Pancreas (tissue), 10 donors: ENCODE measurements around the gene IL1RL1. TPM values are rescaled to one million over a fixed set of nuclear protein-coding genes. Genes with fewer than 3 reads are reported as not detected.

ENCODE experiments used
- ATAC-seq, 4 donors: fragments of 200-7000 bp; cut with Tn5 transposase; one replicate each; pipeline versions ENCODE4 v1.8.0 to v1.9.1; 2020; ENCODE audit warnings: mild to moderate bottlenecking in 4 of 4, moderate library complexity in 4 of 4
- DNase-seq, 6 donors: peaks; one replicate each; pipeline ENCODE4 v3.0.0-alpha.2; 2020
- FAIRE-seq: peaks from 2 replicates; lab custom pipeline; 2012; peaks lifted over from hg19 to GRCh38; lab: Jason Lieb, UNC
- H3K27ac ChIP-seq, 4 donors: fragments of 200-600 bp; sonication (generic); 1 replicate in 3 of 4; 2 replicates in 1 of 4; pipeline versions ENCODE4 v1.5.0 to v1.8.0; 2020
- H3K27me3 ChIP-seq, 4 donors: fragments of 200-600 bp; one replicate each; pipeline ENCODE4 v1.8.0; 2021
- H3K36me3 ChIP-seq, 3 donors: fragments of 200-600 bp; sonication (generic) in 1 of 3; one replicate each; pipeline versions ENCODE4 v1.5.0 to v1.8.0; 2020 to 2021
- H3K4me1 ChIP-seq, 3 donors: fragments of 200-600 bp; one replicate each; pipeline ENCODE4 v1.8.0; 2021
- H3K4me3 ChIP-seq, 4 donors: fragments of 200-600 bp; sonication (generic) in 2 of 4; one replicate each; pipeline versions ENCODE4 v1.5.0 to v1.8.0; 2020 to 2021
- H3K9me3 ChIP-seq, 4 donors: fragments of 200-600 bp; one replicate each; pipeline ENCODE4 v1.8.0; 2021
- WGBS, 2 donors: extraction: QIAGEN DNeasy Blood & Tissue Kit; methylation state at CpG; one replicate each; pipeline ENCODE4 v1.1.7; 2013; 5-methylcytosine and 5-hydroxymethylcytosine counted together
- intact Hi-C, 3 donors: fragments of 100-400 bp; cut with DNase I; formaldehyde crosslinking; loops; one replicate each; pipeline versions ENCODE4 v1.11.1 to v1.14.2; 2022
- polyA plus RNA-seq, 2 donors: library from polyadenylated mRNA; stranded (reverse); fragments of 200-250 nt; gene quantifications; one replicate each; pipeline ENCODE4 v1.2.3, GENCODE V29; 2013
- total RNA-seq, 6 donors: library from RNA; stranded (reverse); fragmentation: NEBNext Ultra II Directional in 4 of 6; extraction: Animal tissue kit (Norgen Biotek cat#: 25700) in 4 of 6; gene quantifications; one replicate each; pipeline versions ENCODE4 v1.2.1 to v1.2.4, GENCODE V29; 2021 to 2023
- TF ChIP-seq, protein P1 (sequence below), 4 donors: fragments of 200-600 bp; sonication (generic) in 3 of 4; IDR thresholded peaks; one replicate each; pipeline versions ENCODE4 v1.5.0 to v1.8.0; 2021; ENCODE audit warnings: antibody characterized with exemption in 4 of 4
- donor health status: healthy with polysubstance abuse.
- donor health status: DM: no; HTN: no; CAD: no; lungs with moderate emphysema.
- donor health status: DM: no; HTN: no; CAD: no.
- donor health status: control.
- donor health status: control.
- donor health status: Bipolar disorder and iron deficiency.
- donor health status: DM: yes; HTN: yes; CAD: no.
- donor health status: DM: no; HTN: no; CAD: no.
- donor health status: DM: no; HTN: no; CAD: no.
- donor health status: DM: yes; HTN: yes; CAD: no.

The IL1RL1 gene
- total and polyA plus RNA-seq, 8 donors: 0.28 to 2.5 (median 1.1) TPM

DNA sequence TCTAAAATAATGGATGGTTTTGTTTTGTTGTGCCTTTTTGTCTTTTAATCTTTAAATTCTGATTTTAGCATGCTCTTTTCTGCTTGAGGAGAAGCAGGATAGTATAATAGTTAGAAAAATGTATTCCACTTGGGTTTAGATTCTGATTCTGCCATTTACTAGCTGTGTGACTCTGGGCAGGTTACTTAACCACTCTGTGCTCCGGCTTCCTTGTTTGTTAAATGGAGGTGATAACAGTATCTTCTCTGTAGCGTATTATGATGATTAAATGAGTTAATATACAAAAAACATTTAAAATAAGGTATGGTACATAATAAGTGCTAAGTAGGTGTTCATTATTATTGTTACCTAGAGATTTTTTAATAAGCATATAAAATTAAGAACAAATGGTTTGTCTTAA lies 84.6 kb downstream of the IL1RL1 start:
- DNase-seq (no peak), FAIRE-seq (no peak), ATAC-seq (no peak)
- intact Hi-C loops: no loop called here
- no peaks in the 10 kb centered on the region for H3K4me1 ChIP-seq
- H3K27ac ChIP-seq: no peak overlapping the region
- 50 to 75% methylated on average over 2 of the region's 2 CpGs for WGBS, 2 donors
- H3K9me3 ChIP-seq: no peaks in the 10 kb centered on the region
- TF ChIP-seq, protein P1, sequence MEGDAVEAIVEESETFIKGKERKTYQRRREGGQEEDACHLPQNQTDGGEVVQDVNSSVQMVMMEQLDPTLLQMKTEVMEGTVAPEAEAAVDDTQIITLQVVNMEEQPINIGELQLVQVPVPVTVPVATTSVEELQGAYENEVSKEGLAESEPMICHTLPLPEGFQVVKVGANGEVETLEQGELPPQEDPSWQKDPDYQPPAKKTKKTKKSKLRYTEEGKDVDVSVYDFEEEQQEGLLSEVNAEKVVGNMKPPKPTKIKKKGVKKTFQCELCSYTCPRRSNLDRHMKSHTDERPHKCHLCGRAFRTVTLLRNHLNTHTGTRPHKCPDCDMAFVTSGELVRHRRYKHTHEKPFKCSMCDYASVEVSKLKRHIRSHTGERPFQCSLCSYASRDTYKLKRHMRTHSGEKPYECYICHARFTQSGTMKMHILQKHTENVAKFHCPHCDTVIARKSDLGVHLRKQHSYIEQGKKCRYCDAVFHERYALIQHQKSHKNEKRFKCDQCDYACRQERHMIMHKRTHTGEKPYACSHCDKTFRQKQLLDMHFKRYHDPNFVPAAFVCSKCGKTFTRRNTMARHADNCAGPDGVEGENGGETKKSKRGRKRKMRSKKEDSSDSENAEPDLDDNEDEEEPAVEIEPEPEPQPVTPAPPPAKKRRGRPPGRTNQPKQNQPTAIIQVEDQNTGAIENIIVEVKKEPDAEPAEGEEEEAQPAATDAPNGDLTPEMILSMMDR (IDR thresholded peaks at IDR 0.05): no peak
- no peak overlapping the region for H3K4me3 ChIP-seq
- H3K36me3 ChIP-seq: no peaks in the 10 kb centered on the region
- H3K27me3 ChIP-seq: no peaks in the 10 kb centered on the region

DNA sequence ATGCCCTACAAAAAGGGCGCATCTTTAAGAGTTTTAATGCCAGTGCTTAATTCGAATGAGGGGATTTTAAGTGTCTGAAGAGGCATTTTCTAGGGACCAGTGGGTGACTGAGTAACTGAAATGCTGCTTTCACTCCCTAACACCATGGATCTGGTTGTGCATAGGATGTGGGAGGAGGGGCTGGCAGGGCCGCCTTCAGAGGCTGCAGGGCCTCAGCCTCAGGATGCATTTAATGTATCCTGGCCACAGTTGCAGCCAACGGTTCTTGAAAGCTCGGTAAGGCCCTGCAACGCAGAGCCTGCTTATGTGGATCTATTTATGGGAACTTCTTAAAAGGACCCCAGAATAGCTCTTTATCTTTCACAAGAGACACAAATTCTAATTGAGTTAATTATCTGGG lies 85.8 kb downstream of the IL1RL1 start:
- DNase-seq: no peak
- FAIRE-seq: no peak
- intact Hi-C loops: no loop called here
- WGBS, 2 donors: 80% methylated on average over 6 of the region's 6 CpGs
- Histone ChIP-seq H3K27me3 (no peaks in the 10 kb centered on the region), H3K4me3 (no peak overlapping the region), H3K4me1 (no peaks in the 10 kb centered on the region), H3K36me3 (no peaks in the 10 kb centered on the region), H3K9me3 (no peaks in the 10 kb centered on the region), H3K27ac (no peak overlapping the region)
- ATAC-seq: no peak
- TF ChIP-seq, protein P1 (IDR thresholded peaks at IDR 0.05): no peak

GRCh38 chr2:102399499-102400141 lies 88.3 kb downstream of the IL1RL1 start:
- H3K9me3 ChIP-seq: no peaks in the 10 kb centered on the region
- no peak overlapping the region for H3K27ac ChIP-seq
- no peak for DNase-seq
- H3K4me1 ChIP-seq: no peaks in the 10 kb centered on the region
- ATAC-seq: no peak
- FAIRE-seq: no peak
- no peaks in the 10 kb centered on the region for H3K27me3 ChIP-seq
- 72 to 85% methylated on average over 7 of the region's 7 CpGs for WGBS, 2 donors
- no peaks in the 10 kb centered on the region for H3K36me3 ChIP-seq
- no peak overlapping the region for H3K4me3 ChIP-seq
- intact Hi-C loops: no loop called here
- TF ChIP-seq, protein P1 (IDR thresholded peaks at IDR 0.05): no peak

GRCh38 chr2:102401456-102401855 lies 90.1 kb downstream of the IL1RL1 start:
- H3K4me3 ChIP-seq: no peak overlapping the region
- H3K36me3 ChIP-seq: no peaks in the 10 kb centered on the region
- no peaks in the 10 kb centered on the region for H3K9me3 ChIP-seq
- no peak for FAIRE-seq
- no peak for ATAC-seq
- intact Hi-C loops: no loop called here
- no peak for DNase-seq
- H3K27ac ChIP-seq: no peak overlapping the region
- H3K27me3 ChIP-seq: no peaks in the 10 kb centered on the region
- no peaks in the 10 kb centered on the region for H3K4me1 ChIP-seq
- TF ChIP-seq, protein P1 (IDR thresholded peaks at IDR 0.05): no peak

Other genes with a start within 250 kb of the IL1RL1 start
- 10 to 100 TPM; 17.1 to 74.5 (median 29.3) TPM for gene IL1R1, start 168.8 kb upstream of the IL1RL1 start, total RNA-seq
- 10 to 100 TPM; 22.1 to 29.1 TPM for gene IL1R1, start 168.8 kb upstream of the IL1RL1 start, polyA plus RNA-seq
- 1 to 10 TPM in 1 of 6 donors, under 1 TPM in 5; 0.12 to 1.2 (median 0.32) TPM for gene IL1RL2, start 124.5 kb upstream of the IL1RL1 start, total RNA-seq
- under 1 TPM; 0.30 to 0.47 TPM for gene IL1RL2, start 124.5 kb upstream of the IL1RL1 start, polyA plus RNA-seq
- gene IL18R1, start 44.2 kb downstream of the IL1RL1 start, total RNA-seq: 1 to 10 TPM in 3 of 6 donors, under 1 TPM in 3; 0.51 to 1.6 (median 0.90) TPM
- 1 to 10 TPM in 1 of 2 donors, under 1 TPM in 1; 0.68 to 1.3 TPM for gene IL18R1, start 44.2 kb downstream of the IL1RL1 start, polyA plus RNA-seq
- under 1 TPM; 0.14 to 0.61 (median 0.24) TPM for gene IL18RAP, start 111.6 kb downstream of the IL1RL1 start, total RNA-seq
- gene IL18RAP, start 111.6 kb downstream of the IL1RL1 start, polyA plus RNA-seq: under 1 TPM; 0.11 to 0.52 TPM
- gene SLC9A4, start 161.7 kb downstream of the IL1RL1 start, total RNA-seq: under 1 TPM in 3 of 6 donors, not detected in 3; 0.03 to 0.41 (median 0.09) TPM
- not detected for gene SLC9A4, start 161.7 kb downstream of the IL1RL1 start, polyA plus RNA-seq